Lower leg skin (tissue), 3 donors: Measurements from ENCODE around the gene ZSWIM7.

ENCODE experiments used
- CTCF ChIP-seq, 3 donors: fragments of 450-650 bp; IDR thresholded peaks; one replicate each; pipeline ENCODE4 v1.5.1; 2016; ENCODE audit warnings: antibody characterized with exemption in 3 of 3, mild to moderate bottlenecking in 3 of 3, moderate library complexity in 2 of 3
- POLR2A ChIP-seq, 2 donors: fragments of 450-650 bp; IDR thresholded peaks; one replicate each; pipeline ENCODE4 v1.6.1; 2016 to 2017; ENCODE audit warnings: antibody characterized with exemption in 2 of 2, mild to moderate bottlenecking in 1 of 2, moderate library complexity in 1 of 2

DNA sequence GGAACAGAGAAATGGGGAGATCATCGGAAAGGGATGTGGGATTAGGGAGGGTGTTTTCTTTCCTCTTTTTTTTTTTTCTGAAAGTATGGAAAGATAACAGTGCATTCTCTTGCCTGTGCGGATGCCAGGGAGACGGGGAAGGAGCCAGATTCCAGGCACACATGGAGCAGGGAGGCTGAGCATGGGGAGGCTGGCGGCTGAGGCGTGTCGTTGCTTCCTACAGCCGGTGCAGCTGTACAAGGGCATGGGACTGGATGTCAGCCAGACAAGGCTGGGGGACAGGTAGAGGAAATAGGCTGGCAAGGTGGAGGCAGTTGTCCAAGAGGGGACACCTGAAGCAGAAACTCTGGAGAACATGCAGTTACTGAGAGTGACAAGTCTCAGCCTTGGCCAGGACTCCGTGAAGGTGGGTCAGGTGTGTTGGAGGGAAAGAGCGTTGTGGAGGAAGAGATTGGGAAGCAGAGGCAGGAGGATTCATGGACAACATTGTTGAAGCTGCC, 71.2 kb downstream of the ZSWIM7 start:
- no peak for TF ChIP-seq CTCF (IDR thresholded peaks at IDR 0.05)
- TF ChIP-seq POLR2A (IDR thresholded peaks at IDR 0.05): no peak
